Astrocyte (in vitro differentiated cells and primary cell): ENCODE data around the gene RSPH1.

ENCODE experiments used
- EZH2 ChIP-seq: IDR thresholded peaks from 2 replicates; pipeline ENCODE4 v1.6.1; 2012; ENCODE audit warnings: mild to moderate bottlenecking, low read length, inconsistent platforms; ENCODE audit not compliant: insufficient read depth
- TF ChIP-seq, protein P1 (sequence below): IDR thresholded peaks from 2 replicates; pipeline ENCODE4 v1.5.1; 2011; ENCODE audit warnings: low read depth, mild to moderate bottlenecking, inconsistent platforms, low read length, moderate library complexity; ENCODE audit not compliant: insufficient read depth

DNA sequence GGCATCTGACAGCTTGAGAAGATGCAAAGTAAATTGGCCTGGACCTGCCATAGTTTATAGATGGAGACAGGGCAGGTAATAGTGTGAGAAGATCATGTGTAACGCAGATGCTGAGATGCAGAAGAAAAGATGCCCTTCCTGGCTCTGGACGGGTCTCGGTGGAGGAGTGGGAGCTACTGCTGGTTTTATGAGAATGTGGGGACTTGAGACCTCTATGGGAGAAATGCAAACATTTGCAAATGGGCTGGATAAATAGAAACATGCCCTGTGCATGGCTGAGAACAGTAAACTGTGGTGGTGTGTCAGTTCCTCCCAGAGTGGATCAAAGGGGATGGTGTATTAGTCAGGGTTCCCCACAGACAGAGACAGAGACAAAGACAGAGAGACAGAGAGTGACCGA is 70.4 kb downstream of the RSPH1 start:
- TF ChIP-seq, protein P1, sequence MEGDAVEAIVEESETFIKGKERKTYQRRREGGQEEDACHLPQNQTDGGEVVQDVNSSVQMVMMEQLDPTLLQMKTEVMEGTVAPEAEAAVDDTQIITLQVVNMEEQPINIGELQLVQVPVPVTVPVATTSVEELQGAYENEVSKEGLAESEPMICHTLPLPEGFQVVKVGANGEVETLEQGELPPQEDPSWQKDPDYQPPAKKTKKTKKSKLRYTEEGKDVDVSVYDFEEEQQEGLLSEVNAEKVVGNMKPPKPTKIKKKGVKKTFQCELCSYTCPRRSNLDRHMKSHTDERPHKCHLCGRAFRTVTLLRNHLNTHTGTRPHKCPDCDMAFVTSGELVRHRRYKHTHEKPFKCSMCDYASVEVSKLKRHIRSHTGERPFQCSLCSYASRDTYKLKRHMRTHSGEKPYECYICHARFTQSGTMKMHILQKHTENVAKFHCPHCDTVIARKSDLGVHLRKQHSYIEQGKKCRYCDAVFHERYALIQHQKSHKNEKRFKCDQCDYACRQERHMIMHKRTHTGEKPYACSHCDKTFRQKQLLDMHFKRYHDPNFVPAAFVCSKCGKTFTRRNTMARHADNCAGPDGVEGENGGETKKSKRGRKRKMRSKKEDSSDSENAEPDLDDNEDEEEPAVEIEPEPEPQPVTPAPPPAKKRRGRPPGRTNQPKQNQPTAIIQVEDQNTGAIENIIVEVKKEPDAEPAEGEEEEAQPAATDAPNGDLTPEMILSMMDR: no peak
- no peak for TF ChIP-seq EZH2
